Neural crest cell (in vitro differentiated cells): ENCODE data around the gene SFXN2. TPM values are rescaled to one million over a fixed set of nuclear protein-coding genes. Genes with fewer than 3 reads are reported as not detected.

Experiments
- DNase-seq: peaks from one replicate; pipeline ENCODE4 v3.0.0; 2021; ENCODE audit warnings: low read depth, mixed read lengths, low spot score
- H3K27ac Mint-ChIP-seq: one replicate; pipeline ENCODE4 v1.8.0; 2021; ENCODE audit warnings: mild to moderate bottlenecking, mixed read lengths; ENCODE audit not compliant: unreplicated experiment
- H3K27me3 Mint-ChIP-seq: 2 replicates; pipeline ENCODE4 v1.8.0; 2021; ENCODE audit warnings: low read depth, mild to moderate bottlenecking, mixed read lengths
- H3K36me3 Mint-ChIP-seq: 2 replicates; pipeline ENCODE4 v1.8.0; 2021; ENCODE audit warnings: low read depth, mild to moderate bottlenecking, mixed read lengths
- H3K4me1 Mint-ChIP-seq: 2 replicates; pipeline ENCODE4 v1.8.0; 2021; ENCODE audit warnings: mixed read lengths
- H3K4me3 Mint-ChIP-seq: one replicate; pipeline ENCODE4 v1.8.0; 2021; ENCODE audit warnings: mild to moderate bottlenecking, mixed read lengths
- H3K9me3 Mint-ChIP-seq: 2 replicates; pipeline ENCODE4 v1.8.0; 2021; ENCODE audit warnings: mixed read lengths
- total RNA-seq: library from RNA; stranded (reverse); gene quantifications from 2 replicates; pipeline ENCODE4 v1.2.1, GENCODE V29; 2021
- TF ChIP-seq, protein P1 (sequence below): fragments of 200-600 bp; sonication (generic); conservative IDR thresholded peaks from 2 replicates; pipeline ENCODE4 v1.5.0; 2021; ENCODE audit warnings: antibody characterized with exemption, mild to moderate bottlenecking

Gene SFXN2
- total RNA-seq, 1 donor from 2014 or later, result 36.6 TPM

GRCh38 chr10:102785818-102786217 is 71.4 kb downstream of the SFXN2 start:
- H3K4me3 Mint-ChIP-seq, result no peak overlapping the region
- H3K4me1 Mint-ChIP-seq, result peaks cover 19% of the 10 kb centered on the region
- H3K9me3 Mint-ChIP-seq, result no peaks in the 10 kb centered on the region
- H3K36me3 Mint-ChIP-seq, result peaks cover 3% of the 10 kb centered on the region
- H3K27ac Mint-ChIP-seq, result no peak overlapping the region
- TF ChIP-seq, protein P1, sequence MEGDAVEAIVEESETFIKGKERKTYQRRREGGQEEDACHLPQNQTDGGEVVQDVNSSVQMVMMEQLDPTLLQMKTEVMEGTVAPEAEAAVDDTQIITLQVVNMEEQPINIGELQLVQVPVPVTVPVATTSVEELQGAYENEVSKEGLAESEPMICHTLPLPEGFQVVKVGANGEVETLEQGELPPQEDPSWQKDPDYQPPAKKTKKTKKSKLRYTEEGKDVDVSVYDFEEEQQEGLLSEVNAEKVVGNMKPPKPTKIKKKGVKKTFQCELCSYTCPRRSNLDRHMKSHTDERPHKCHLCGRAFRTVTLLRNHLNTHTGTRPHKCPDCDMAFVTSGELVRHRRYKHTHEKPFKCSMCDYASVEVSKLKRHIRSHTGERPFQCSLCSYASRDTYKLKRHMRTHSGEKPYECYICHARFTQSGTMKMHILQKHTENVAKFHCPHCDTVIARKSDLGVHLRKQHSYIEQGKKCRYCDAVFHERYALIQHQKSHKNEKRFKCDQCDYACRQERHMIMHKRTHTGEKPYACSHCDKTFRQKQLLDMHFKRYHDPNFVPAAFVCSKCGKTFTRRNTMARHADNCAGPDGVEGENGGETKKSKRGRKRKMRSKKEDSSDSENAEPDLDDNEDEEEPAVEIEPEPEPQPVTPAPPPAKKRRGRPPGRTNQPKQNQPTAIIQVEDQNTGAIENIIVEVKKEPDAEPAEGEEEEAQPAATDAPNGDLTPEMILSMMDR, result no peak
- no peak for DNase-seq
- no peaks in the 10 kb centered on the region for H3K27me3 Mint-ChIP-seq

GRCh38 chr10:102791754-102792395 is 77.4 kb downstream of the SFXN2 start:
- no peak overlapping the region for H3K4me3 Mint-ChIP-seq
- no peak overlapping the region for H3K27ac Mint-ChIP-seq
- no peak for DNase-seq
- no peaks in the 10 kb centered on the region for H3K27me3 Mint-ChIP-seq
- peaks cover 30% of the 10 kb centered on the region for H3K4me1 Mint-ChIP-seq
- H3K9me3 Mint-ChIP-seq, result no peaks in the 10 kb centered on the region
- TF ChIP-seq, protein P1, result no peak
- peaks cover 3% of the 10 kb centered on the region for H3K36me3 Mint-ChIP-seq

Other genes starting within 250 kb of the SFXN2 start
- 139 and 144 TPM in 2 replicates for gene ACTR1A, start 211.9 kb upstream of the SFXN2 start, total RNA-seq
- gene SUFU, start 210.7 kb upstream of the SFXN2 start, total RNA-seq, result 27.1 and 30.9 TPM in 2 replicates
- 76.9 and 82.8 TPM in 2 replicates for gene TRIM8, start 70.2 kb upstream of the SFXN2 start, total RNA-seq
- gene ARL3, start 239 bp upstream of the SFXN2 start, total RNA-seq, result 32.5 and 34.6 TPM in 2 replicates
- 21.2 and 22.0 TPM in 2 replicates for gene WBP1L, start 29.3 kb downstream of the SFXN2 start, total RNA-seq
- not detected in 2 replicates for gene CYP17A1, start 122.8 kb downstream of the SFXN2 start, total RNA-seq
- 13.1 and 17.3 TPM in 2 replicates for gene BORCS7, start 139.6 kb downstream of the SFXN2 start, total RNA-seq
- 10.4 and 11.2 TPM in 2 replicates for gene AS3MT, start 154.8 kb downstream of the SFXN2 start, total RNA-seq
- gene CNNM2, start 203.7 kb downstream of the SFXN2 start, total RNA-seq, result 9.6 and 10.0 TPM in 2 replicates